Stromal cell of bone marrow (primary cell): ENCODE data around the gene GPRC5B.

Experiments
- DNase-seq: peaks from one replicate; pipeline ENCODE4 v3.0.0-alpha.2; 2012; ENCODE audit warnings: low read depth

The GPRC5B gene

DNA sequence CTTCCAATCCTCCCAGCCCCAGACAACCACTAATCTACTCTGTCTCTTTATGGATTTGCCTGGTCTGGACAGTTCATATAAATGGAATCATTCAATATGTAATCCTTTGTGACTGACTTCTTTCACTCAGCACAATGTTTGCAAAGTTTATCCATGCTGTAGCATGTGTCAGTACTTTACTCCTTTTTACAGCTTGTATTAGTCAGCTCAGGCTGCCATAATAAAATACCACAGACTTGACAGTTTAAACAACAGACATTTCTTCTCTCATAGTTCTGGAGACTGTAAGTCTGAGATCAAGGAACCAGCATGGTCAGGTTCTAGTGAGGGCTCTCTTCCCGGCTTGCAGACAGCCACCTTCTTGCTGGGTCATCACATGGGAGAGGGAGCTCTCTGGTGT is 41.3 kb downstream of the GPRC5B start:
- DNase-seq = no peak

DNA sequence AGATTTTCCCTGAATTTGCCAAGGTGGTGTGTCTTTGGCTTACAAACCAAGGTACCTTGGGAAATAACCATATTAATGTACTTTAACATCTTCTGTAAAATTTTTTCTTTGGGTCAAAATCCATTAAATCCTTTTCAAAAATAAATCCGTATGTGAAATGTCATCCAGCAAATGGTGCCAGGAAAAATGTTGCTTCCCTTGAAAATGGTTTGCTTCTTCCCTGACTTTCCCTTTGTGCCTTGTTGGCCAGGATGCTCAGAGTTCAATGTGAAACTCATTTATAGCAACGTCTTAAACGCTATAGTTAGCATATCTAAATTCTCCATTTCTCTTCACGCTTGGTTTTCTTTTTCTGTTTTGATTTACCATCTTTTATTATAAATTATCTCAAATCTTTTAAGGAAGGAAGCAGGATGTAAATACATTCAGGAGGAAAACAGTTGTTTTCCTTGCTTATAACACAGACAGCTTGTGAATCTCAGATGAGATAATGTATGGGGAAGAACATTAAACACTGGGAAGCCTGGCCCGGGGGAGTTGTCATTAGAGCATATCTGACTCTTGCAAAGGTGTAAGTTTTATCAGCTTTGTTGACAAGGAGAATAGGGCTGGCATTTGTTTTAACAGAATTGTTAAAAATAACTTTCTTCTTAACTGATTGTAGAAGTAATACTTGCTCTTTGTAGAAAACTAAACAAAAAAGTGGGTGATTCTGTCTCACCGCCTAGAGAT is 42.1 kb downstream of the GPRC5B start:
- no peak for DNase-seq

DNA sequence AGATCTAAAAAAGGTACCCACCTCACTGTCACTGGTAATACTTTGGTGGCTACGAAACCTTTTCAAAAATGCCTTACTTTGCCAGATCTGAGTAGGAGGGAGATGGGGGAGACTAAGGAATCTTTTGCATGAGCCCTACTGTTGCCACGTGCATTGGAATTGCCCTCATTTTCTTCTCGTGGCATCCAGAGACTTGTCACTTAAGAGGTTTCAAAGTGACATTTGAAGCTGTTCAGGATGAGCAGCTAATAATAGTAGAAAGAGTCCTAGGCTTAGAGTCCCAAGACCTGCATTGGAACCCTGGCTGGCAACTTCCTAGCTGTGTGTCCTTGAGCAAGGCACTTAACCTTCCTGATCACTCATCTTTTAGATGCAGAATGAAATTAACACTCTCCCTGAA is 43.5 kb downstream of the GPRC5B start:
- no peak for DNase-seq

DNA sequence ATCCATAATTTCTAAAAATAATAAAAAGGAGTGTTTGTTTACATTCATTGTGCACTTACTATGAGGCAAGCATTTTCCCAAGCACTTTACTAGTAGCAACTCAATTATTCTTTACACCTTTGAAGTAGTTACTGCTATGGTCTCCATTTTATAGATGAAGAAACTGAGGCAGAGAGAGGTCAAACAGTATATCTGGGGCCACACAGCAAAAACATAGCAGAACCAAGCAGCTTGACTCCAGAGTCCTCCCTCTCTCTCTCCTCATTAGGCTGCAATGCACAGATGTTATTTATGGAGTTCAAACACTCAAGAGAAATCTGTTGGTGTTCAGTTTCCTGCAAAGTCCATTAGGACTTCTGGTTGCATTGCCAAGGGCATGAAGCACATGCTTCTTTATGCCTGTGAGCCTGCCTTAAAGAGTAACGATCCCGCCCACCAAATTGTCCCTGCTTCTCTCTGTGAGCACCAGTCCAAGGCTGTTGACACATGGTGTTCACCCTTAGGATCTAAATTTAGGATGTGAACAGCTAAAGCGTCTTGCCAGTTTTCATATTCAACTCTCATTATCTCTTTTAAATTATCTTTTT is 44.0 kb downstream of the GPRC5B start:
- DNase-seq = no peak

DNA sequence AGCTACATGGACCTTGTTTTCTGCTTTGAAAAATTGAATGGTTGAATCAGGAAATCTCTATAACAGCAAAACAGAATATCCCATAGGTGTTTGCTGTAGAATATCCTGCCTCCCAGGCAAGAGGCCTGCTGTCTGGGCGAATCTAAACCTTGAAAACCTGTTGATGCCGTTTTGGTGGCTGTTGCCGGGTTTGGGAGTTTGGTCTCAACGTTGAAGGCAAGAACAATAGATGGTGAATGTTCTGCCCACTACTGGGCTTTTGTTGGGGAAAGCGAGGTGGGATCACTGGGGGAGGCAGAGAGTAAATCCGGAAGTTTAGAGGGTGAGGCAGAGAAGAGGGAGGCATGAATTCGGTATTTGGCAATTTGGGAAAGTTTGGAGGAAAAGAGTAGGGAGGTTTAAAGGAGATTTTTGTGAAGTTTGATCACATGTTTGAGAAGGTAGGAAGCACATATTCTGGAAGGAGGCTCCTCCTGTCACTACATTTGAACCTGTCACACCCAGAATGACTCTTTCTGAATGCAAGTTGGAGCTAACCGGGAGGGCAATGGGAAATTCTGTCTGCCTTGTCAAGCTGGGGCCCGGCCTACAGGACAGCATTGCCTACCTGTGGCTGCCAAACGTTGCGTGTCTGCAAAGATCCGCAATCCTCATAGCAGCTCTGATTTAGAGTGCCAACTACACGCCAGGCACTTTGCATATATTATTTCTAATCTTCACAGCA is 46.5 kb downstream of the GPRC5B start:
- no peak for DNase-seq

DNA sequence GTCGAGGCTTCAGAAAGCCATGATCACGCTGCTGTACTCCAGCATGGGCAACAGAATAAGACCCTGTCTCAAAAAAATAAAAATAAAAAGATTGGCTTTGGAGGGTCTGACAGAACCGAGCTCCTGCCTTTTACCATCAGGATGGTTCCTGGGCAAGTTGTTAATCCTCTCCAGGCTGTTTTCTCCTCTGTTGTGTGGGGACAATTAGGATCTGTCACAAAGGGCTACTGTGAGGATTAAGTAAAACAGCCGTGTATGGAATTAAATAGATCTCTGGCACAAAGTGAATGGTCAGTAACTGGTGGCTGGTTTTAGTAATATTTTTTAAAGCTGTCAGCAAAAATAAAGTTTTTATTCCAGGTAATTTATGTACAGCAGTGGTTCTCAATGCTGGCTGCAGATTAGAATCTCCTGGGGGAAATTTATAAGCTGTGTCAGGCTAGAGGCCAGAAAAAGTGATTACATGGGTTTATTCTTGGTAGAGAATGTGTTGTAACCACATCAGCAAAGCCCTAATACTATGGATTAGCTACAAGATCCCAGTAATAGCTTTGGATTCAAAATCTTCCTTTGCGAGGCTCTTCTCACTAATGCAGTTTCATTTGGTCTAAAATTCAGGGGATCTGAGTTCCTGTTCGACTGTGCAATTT is 47.2 kb downstream of the GPRC5B start:
- no peak for DNase-seq

DNA sequence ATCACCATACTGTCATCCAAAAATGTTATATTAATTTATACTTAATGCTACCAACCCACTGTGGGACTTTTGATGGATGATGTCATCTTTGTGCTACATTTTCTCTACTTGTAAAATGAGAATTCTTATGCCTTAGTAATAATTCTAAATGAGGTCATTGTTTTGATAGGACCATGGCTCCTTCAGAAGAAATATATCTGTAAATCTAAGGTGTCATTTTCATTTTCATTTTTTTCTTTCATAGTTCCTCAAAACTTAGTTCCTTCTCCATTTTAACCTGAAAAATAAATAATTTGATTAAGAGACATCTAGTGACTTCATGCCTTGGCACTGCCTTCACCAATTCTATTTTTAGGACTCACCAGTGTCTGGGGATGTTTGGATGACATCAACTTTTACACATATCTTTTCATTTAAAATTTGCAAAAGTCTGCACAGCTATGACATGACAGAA is 48.7 kb downstream of the GPRC5B start:
- DNase-seq = peak; percentile 49

DNA sequence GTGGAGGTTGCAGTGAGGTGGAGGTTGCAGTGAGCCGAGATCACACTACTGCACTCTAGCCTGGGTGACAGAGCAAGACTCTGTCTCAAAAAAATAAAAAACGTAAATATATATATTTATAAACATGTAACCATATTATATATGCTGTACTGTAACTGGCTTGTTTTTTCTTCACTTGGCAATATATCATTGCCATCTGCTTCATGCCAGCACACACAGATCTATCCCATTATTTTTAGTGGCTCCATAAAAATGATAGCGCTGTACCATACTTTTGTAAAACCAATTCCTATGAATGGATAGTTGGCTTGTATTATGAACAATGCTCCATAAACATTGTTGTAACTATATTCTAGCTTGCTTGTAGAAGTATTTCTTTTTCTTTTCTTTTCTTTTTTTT is 49.5 kb downstream of the GPRC5B start:
- DNase-seq = no peak

DNA sequence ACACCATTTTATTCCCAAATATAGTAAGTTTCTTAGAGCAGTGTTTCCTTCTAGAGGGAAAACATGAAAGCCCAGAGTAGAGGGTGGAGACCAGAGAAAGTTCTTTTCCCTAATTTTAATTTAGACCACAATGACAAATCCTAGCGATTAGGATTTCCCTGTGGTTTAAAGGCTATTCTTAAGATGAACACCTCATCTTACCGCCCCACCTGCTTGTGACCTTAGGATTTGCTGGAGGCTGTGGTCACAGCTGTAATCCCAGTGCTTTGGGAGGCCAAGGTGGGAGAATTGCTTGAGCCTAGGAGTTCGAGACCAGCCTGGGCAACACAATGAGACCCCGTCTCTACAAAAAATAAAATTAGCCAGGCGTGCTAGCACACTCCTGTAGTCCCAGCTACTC is 51.1 kb downstream of the GPRC5B start:
- DNase-seq = no peak

DNA sequence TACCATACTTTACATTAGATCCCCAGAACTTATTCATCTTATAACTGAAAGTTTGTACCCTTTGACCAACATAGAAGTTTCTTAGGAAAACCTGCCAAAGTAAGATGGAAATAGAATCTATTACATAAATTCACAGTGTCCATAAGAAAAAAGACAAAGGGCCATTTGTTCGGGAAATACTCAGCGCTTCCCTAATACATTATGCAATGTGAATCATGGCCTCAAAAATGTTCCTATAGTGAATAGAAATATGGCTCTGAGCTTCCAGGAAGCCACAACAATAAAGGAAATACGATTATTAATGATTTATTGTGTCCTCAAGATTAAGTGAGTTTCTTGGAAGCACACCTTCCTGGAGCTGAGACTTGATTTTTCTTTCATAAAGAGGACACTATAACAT is 51.5 kb downstream of the GPRC5B start:
- no peak for DNase-seq

DNA sequence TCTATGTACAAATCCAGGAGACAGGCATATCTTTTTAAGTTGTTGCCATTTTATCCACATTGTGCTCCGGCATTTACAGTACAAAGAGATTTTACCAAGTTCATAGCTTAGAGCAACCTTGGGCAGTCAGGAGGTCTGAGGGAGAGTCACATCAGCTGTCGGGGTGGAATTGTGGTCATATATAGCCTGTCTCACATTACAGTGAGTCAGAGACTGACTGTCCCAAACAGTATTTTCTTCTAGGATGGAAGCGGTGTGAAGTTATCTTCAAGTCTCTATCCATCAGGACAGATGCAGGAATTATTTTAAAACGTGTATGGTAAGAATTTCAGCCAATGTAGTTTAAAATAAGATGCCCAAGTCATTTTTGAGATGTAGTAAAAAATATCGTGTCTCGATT is 53.0 kb downstream of the GPRC5B start:
- DNase-seq = peak; percentile 64

DNA sequence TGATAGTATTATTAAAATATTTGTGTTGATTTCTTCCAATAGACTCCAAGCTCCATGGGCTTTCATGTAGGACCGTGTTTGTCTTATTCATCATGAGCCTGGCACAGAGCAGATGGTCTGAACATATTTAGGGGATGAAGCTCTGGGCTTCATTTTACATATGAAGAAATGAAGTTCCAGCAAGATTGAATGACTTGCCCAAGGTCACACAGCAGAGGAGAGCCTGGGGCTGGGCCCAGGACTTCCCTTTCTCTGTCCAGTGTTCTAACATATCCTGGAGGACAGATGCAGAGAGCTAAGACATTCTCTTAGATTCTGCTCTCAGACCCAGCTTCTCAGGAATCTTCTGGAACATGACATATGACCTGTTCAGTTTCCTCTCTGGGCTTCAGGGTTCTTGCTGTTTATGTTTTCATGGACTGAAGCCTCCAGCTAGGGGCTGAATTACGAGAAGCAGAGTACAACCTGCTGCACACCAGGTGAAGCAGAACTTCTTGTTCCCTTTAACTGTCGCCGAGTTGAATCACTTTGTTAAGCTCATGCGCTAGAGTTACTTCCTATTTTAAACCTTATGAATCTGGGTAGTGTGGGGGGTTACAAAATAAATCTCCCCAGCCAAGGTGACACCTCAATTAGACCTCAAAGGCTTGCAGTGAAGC is 53.6 kb downstream of the GPRC5B start:
- no peak for DNase-seq

DNA sequence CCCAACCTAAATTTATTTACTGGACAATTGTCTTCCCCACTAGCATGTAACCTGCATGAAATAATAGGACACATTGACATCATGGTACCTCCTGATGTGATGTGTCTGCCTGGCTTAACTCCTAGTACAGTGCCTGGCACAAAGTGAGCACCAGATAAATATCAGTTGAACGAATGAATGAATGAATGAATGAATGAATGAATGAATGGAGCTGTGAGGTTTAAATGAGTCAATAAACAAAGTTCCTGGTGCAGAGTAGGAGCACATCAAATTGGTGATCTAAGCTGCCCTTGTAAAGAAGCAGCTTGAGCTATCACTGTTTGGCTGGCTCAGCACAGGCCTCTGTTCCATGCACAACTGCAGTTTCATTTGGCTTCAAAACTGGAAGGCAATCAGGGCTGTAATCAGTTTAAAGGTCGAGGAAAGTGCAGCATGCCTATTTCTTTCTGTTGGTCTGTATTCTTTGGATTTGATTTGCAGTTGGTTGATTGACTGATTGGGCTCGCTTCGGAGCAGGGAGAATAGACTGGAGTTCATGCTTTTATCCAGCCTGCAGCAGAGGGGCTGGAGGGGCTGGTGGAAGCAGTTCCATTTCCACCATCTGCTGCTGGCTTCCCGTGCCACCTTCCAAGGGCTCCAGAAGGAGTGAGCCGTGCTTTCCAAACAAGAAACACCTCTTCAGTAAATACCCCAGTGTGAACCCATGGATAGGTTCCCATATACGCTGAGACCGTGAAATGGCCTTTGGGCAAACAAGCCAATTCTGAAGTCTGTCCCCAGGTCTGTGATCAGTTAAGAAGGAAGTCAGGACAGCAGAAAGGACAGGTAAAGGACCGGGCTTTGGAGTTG is 54.6 kb downstream of the GPRC5B start:
- DNase-seq = no peak

DNA sequence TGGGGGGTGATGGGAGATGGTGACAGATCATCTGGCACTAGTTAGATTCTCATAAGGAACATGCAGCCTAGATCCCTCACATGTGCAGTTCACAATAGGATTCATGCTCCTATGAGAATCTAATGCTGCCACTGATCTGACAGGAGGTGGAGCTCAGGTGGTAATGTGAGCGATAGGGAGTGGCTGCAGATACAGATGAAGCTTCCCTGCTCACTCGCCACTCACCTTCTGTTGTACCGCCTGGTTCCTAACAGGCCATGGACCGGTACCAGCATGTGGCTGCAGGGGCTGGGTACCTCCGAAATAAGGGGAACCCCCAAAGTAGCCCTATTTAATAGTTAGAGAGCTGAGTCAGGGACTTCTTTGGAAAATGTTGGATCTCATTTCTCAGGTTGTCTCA is 60.4 kb downstream of the GPRC5B start:
- no peak for DNase-seq

DNA sequence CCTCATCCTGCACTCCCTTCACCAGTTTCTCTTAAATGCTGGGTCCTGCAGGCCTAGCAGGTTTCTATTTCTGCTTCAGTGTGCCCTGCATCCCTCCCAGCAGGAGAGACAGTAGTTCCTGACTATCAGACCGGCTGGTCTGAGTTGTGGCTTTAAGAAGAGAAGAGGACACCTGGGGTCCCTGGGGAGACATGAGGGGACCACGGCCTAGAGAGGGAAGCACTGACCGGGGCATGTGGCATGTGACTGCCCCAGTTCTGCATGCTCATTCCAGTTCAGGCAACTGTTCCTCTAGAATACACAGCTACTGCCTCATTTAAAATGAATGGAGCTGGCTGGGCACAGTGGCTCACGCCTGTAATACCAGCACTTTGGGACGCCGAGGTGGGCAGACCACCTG is 61.3 kb downstream of the GPRC5B start:
- no peak for DNase-seq

DNA sequence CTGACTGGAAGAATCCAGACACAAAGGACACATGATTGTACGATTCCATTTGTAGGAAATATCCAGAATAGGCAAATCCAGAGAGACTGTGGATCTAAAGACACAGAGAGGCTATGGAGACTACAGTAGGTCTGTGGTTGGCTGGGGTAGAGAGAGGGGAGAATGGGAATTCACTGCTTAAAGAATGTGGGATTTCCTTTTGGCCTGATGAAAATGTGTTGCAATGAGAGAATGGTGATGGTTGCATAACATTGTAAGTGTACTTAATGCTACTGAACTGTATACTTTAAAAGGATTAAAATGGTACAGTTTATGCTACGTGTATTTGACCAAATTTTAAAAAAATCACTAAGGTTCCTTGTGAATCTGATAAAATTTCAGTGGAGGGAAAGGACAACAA is 62.1 kb downstream of the GPRC5B start:
- DNase-seq = no peak

DNA sequence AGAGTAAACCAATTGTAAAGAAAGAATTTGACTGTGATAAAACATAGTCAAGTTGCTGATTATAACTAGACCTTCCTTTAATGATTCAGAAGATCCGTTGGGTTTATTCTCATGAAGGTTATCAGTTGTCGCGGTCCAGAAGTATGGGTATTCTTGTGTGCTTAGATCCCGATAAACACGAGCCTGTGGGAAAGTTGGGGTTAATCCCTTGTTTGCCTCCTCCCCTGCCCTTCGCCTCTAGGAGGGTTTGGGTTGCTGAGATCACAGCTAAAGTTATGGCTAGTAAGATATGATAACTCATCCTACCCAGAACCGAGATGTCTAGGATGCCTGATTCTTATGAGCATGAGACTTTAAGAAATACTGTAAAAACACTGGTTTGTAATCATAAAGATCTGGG is 66.8 kb downstream of the GPRC5B start:
- no peak for DNase-seq

DNA sequence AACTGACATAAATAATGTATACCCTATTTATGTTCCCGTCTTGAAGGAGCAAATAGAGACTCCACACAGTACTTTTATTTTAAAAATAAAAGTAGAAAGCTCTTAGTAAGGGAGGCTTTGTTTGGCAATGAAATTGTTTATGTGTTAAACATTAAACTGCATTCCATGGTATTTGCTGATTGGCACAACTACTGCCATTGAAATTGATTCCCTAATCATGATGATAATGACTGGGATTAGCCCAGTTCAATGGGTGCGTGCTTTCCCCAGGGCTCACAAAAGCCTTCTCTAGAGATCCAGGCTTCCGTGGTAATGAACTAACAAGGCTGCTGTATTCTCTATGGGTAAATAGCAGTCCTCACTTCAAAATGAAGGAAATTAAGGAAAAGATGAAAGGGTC is 67.5 kb downstream of the GPRC5B start:
- no peak for DNase-seq

DNA sequence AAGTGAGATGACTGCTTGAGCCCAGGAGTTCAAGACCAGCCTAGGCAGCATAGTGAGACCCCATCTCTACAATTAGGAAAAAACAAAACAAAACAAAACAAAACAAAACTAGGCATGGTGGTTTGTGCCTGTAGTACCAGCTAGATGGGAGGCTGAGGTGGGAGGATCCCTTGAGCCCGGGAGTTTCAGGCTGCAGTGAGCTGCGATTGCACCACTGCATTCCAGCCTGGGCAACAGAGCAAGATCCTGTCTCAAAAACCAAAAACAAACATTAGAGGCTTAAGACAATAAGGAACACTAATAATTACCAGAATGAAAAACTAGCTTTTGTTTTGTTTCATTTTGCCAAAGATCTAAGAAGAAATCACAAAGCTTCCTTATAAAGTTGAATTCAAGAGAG is 69.2 kb downstream of the GPRC5B start:
- no peak for DNase-seq

DNA sequence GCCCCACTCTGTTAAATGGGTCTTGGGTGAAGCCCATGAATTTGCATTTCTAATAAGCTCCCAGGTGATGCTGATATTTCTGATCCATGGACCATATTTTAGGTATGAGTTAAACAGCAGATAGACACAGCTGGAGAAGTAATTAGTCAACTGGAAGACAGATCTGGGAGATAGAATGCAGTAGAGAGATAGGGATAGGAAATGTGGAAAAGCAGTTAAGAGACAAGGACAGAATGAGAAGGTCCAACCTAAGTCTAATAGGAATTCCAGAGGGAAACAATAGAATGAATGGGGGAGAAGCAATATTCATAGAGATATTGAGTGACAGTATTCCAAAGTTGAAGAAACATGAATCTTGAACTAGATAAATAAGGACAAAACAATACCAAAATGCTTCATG is 71.7 kb downstream of the GPRC5B start:
- DNase-seq = no peak
